ENCODE measurements around the gene SRSF1.

SRSF1 gene

GRCh38 chr17:58028578-58028977, 21.5 kb upstream of the SRSF1 start:
- DNase-seq (ENCODE audit: insufficient read length, low spot score) (no peak), FAIRE-seq (no peak)
- no peak for TF ChIP-seq POU2F2 (IDR thresholded peaks at IDR 0.05; ENCODE audit: low read depth, low read length)
- no peak for TF ChIP-seq POLR2A (IDR thresholded peaks at IDR 0.05; ENCODE audit: low read depth, low read length)
- TF ChIP-seq POLR2AphosphoS5 (IDR thresholded peaks at IDR 0.05; ENCODE audit: low read depth, low read length): no peak
- TF ChIP-seq PAX5 (IDR thresholded peaks at IDR 0.05; ENCODE audit: insufficient read depth, low read length, severe bottlenecking): no peak
- no peak for TF ChIP-seq TAF1 (IDR thresholded peaks at IDR 0.05; ENCODE audit: low read depth, low read length)
- TF ChIP-seq SPI1 (IDR thresholded peaks at IDR 0.05; ENCODE audit: low read depth, low read length): no peak

- no peak for TF ChIP-seq PAX5 (IDR thresholded peaks at IDR 0.05; ENCODE audit: insufficient read depth, low read length, severe bottlenecking)
- TF ChIP-seq SPI1 (IDR thresholded peaks at IDR 0.05; ENCODE audit: low read depth, low read length): no peak
- no peak for TF ChIP-seq POU2F2 (IDR thresholded peaks at IDR 0.05; ENCODE audit: low read depth, low read length)
- FAIRE-seq: no peak
- DNase-seq (ENCODE audit: insufficient read length, low spot score): no peak
Measured at GRCh38 chr17:58020401-58020800, 13.4 kb upstream of the SRSF1 start.

GRCh38 chr17:58019521-58019920, 12.5 kb upstream of the SRSF1 start:
- FAIRE-seq (no peak), DNase-seq (ENCODE audit: insufficient read length, low spot score) (no peak)
- no peak for TF ChIP-seq POU2F2 (IDR thresholded peaks at IDR 0.05; ENCODE audit: low read depth, low read length)
- TF ChIP-seq PAX5 (IDR thresholded peaks at IDR 0.05; ENCODE audit: insufficient read depth, low read length, severe bottlenecking): no peak
- TF ChIP-seq POLR2A (IDR thresholded peaks at IDR 0.05; ENCODE audit: low read depth, low read length): no peak
- no peak for TF ChIP-seq POLR2AphosphoS5 (IDR thresholded peaks at IDR 0.05; ENCODE audit: low read depth, low read length)
- no peak for TF ChIP-seq TAF1 (IDR thresholded peaks at IDR 0.05; ENCODE audit: low read depth, low read length)
- TF ChIP-seq SPI1 (IDR thresholded peaks at IDR 0.05; ENCODE audit: low read depth, low read length): no peak

- FAIRE-seq (no peak), DNase-seq (ENCODE audit: insufficient read length, low spot score) (no peak)
- no peak for TF ChIP-seq POLR2A (IDR thresholded peaks at IDR 0.05; ENCODE audit: low read depth, low read length)
- TF ChIP-seq POU2F2 (IDR thresholded peaks at IDR 0.05; ENCODE audit: low read depth, low read length): no peak
- TF ChIP-seq SPI1 (IDR thresholded peaks at IDR 0.05; ENCODE audit: low read depth, low read length): no peak
- no peak for TF ChIP-seq PAX5 (IDR thresholded peaks at IDR 0.05; ENCODE audit: insufficient read depth, low read length, severe bottlenecking)
- no peak for TF ChIP-seq POLR2AphosphoS5 (IDR thresholded peaks at IDR 0.05; ENCODE audit: low read depth, low read length)
- no peak for TF ChIP-seq TAF1 (IDR thresholded peaks at IDR 0.05; ENCODE audit: low read depth, low read length)
Measured at GRCh38 chr17:58019039-58019438, 12.0 kb upstream of the SRSF1 start.

GRCh38 chr17:58010067-58010799, 3.2 kb upstream of the SRSF1 start:
- DNase-seq (ENCODE audit: insufficient read length, low spot score): no peak
- TF ChIP-seq PAX5 (IDR thresholded peaks at IDR 0.05; ENCODE audit: insufficient read depth, low read length, severe bottlenecking): no peak
- no peak for TF ChIP-seq SPI1 (IDR thresholded peaks at IDR 0.05; ENCODE audit: low read depth, low read length)
- TF ChIP-seq POLR2AphosphoS5 (IDR thresholded peaks at IDR 0.05; ENCODE audit: low read depth, low read length): no peak
- FAIRE-seq: no peak

- TF ChIP-seq POU2F2 (IDR thresholded peaks at IDR 0.05; ENCODE audit: low read depth, low read length): no peak
- TF ChIP-seq SPI1 (IDR thresholded peaks at IDR 0.05; ENCODE audit: low read depth, low read length): no peak
- TF ChIP-seq POLR2A (IDR thresholded peaks at IDR 0.05; ENCODE audit: low read depth, low read length): no peak
- no peak for TF ChIP-seq PAX5 (IDR thresholded peaks at IDR 0.05; ENCODE audit: insufficient read depth, low read length, severe bottlenecking)
- no peak; the same call in 1 of the 2 replicates for TF ChIP-seq POLR2AphosphoS5 (IDR thresholded peaks at IDR 0.05; ENCODE audit: low read depth, low read length)
- no peak; the same call in 1 of the 2 replicates for TF ChIP-seq TAF1 (IDR thresholded peaks at IDR 0.05; ENCODE audit: low read depth, low read length)
- DNase-seq (ENCODE audit: insufficient read length, low spot score) (no peak), FAIRE-seq (no peak)
Measured at GRCh38 chr17:58007781-58008706, 998 bp upstream of the SRSF1 start.

- FAIRE-seq: no peak
- DNase-seq (ENCODE audit: insufficient read length, low spot score): no peak
Measured at GRCh38 chr17:58006560-58006923, 504 bp downstream of the SRSF1 start.

GRCh38 chr17:58005728-58006559, 1.1 kb downstream of the SRSF1 start:
- TF ChIP-seq POLR2A (IDR thresholded peaks at IDR 0.05; ENCODE audit: low read depth, low read length) (no peak), POU2F2 (IDR thresholded peaks at IDR 0.05; ENCODE audit: low read depth, low read length) (no peak), TAF1 (IDR thresholded peaks at IDR 0.05; ENCODE audit: low read depth, low read length) (no peak), PAX5 (IDR thresholded peaks at IDR 0.05; ENCODE audit: insufficient read depth, low read length, severe bottlenecking) (no peak), POLR2AphosphoS5 (IDR thresholded peaks at IDR 0.05; ENCODE audit: low read depth, low read length) (no peak), SPI1 (IDR thresholded peaks at IDR 0.05; ENCODE audit: low read depth, low read length) (no peak)
- peak; percentile 20 for FAIRE-seq
- no peak for DNase-seq (ENCODE audit: insufficient read length, low spot score)

More at GRCh38 chr17:58006560-58006923, 504 bp downstream of the SRSF1 start:
- TF ChIP-seq PAX5 (IDR thresholded peaks at IDR 0.05; ENCODE audit: insufficient read depth, low read length, severe bottlenecking) (no peak), POLR2AphosphoS5 (IDR thresholded peaks at IDR 0.05; ENCODE audit: low read depth, low read length) (no peak), POU2F2 (IDR thresholded peaks at IDR 0.05; ENCODE audit: low read depth, low read length) (peak; percentile 19; the same call in 1 of the 2 replicates)
